Measurements from ENCODE around the gene C22orf23. TPM values are rescaled to one million over a fixed set of nuclear protein-coding genes. Genes with fewer than 3 reads are reported as not detected.

Gene C22orf23
- total RNA-seq, 4 donors from 2014 or later = 0.56 TPM; not detected in 3

DNA sequence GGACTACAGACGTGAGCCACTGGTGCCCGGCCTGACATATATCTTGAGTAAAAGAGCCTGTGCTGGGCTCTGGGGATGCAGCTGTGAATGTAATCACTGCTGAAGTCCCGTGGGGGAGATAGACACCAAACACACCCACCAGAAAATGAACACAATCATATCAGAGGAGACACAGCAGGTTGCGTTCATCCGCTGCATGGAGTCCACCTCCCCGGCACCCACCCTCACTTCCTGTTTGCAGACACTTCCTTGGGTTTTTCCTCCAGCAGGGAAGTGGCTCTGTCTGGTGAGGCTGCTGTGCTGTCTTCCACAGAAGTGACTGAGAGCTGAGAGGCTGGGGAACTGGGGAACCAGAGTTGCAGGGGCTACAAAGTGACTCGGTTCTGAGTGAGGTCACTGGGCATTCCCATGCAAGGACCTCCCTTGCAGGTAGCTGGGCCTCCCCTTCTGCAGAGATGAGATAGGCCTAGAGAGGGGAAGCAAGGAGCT lies 40.1 kb downstream of the C22orf23 start:
- no peak for ATAC-seq (ENCODE audit: low FRiP score)
- TF ChIP-seq, protein P1, sequence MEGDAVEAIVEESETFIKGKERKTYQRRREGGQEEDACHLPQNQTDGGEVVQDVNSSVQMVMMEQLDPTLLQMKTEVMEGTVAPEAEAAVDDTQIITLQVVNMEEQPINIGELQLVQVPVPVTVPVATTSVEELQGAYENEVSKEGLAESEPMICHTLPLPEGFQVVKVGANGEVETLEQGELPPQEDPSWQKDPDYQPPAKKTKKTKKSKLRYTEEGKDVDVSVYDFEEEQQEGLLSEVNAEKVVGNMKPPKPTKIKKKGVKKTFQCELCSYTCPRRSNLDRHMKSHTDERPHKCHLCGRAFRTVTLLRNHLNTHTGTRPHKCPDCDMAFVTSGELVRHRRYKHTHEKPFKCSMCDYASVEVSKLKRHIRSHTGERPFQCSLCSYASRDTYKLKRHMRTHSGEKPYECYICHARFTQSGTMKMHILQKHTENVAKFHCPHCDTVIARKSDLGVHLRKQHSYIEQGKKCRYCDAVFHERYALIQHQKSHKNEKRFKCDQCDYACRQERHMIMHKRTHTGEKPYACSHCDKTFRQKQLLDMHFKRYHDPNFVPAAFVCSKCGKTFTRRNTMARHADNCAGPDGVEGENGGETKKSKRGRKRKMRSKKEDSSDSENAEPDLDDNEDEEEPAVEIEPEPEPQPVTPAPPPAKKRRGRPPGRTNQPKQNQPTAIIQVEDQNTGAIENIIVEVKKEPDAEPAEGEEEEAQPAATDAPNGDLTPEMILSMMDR (IDR thresholded peaks at IDR 0.05) = no peak
- no peak for DNase-seq (ENCODE audit: low spot score)

- DNase-seq (ENCODE audit: low spot score) (no peak), ATAC-seq (ENCODE audit: low FRiP score) (no peak)
- TF ChIP-seq, protein P1 (IDR thresholded peaks at IDR 0.05) = no peak
Observed at GRCh38 chr22:37912171-37912570, 41.2 kb downstream of the C22orf23 start.

- DNase-seq (ENCODE audit: low spot score) (no peak), ATAC-seq (ENCODE audit: low FRiP score) (no peak)
Observed at GRCh38 chr22:37911697-37912096, 41.7 kb downstream of the C22orf23 start.

DNA sequence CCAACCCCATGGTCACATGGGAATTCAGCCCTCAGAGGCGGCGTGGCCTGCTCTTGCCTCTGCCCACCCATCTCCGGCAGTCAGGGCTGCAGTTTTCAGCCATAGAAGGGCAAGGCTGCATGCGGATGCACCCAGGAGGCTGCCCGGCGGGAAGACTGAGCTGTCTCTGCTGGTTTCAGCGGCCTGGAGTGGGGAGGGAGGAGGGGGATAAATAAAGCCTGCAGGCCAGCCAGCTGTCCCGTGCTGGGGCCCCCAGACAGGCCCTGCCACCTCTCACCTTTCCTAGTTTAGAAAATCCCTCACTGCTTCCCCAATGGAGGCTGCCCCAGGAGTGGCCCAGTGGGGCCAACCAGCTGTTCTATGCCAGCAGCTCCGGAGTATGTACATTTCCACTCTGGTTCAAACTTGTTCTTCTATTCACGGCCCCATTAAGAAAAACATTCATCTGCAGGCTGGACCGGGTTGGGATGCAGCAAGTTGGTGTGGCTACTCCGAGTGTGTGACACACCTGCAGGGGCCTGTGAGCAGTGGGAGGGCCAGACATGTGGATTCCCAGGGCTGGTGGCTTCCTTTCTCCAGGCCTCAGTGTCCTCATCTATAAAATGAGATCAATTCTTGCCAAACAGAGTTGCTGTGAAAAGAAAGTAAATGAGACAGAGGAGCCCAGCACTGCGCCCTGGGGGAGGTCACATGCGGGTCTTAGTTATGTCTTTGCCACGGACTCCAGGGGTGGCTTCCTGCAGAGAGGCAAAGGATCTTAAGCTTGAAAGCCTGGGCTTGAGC lies 42.3 kb downstream of the C22orf23 start:
- ATAC-seq (ENCODE audit: low FRiP score) (no peak), DNase-seq (ENCODE audit: low spot score) (no peak)
- TF ChIP-seq, protein P1 (IDR thresholded peaks at IDR 0.05) = no peak

More at GRCh38 chr22:37911697-37912096, 41.7 kb downstream of the C22orf23 start:
- TF ChIP-seq, protein P1 (IDR thresholded peaks at IDR 0.05) = no peak

- ATAC-seq (ENCODE audit: low FRiP score) (no peak), DNase-seq (ENCODE audit: low spot score) (no peak)
- TF ChIP-seq, protein P1 (IDR thresholded peaks at IDR 0.05) = no peak
Observed at GRCh38 chr22:37909766-37910165, 43.6 kb downstream of the C22orf23 start.

DNA sequence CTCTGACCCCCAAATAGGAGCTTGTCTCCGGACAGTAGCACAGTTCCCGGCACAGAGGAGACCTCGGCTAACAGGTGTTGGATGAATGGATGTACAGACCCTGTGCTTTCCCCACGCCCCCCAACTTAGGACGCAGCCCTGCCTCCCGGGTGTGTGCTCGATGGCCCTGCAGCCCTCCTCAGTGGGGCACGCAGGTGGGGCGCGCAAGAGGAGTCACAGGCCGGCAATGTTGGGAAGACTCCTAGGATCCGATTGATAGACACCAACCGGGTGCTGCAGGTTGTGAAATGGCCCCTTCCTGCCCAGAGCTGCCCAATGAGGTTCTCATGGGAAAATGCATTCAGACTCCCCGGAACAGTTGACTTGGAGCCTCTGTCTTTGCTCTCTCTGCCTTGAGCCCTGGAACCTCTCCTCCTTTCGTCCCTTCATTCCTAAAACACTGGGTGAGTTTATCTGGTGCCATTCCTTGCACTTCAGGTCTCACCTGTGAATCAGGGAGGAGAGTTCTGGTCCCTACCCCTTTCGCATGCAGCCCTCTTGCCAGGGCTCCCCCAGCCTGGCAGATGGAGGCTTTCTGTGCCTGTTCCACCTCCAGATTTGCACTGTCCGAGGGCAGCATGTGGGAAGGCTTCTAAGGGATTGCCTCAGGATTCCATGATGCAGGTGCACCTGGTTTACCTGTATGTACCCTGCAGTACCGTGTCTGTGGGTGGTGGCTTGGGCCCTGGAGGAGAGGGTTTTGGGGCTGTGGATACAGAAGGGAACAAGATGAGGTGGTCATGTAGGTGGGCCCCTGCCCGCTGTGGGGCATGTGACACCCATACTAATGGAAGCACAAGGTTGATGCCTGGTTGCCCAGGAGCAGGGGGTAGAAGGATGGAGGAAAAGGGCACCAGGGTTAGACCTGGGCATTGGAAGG lies 46.1 kb downstream of the C22orf23 start:
- DNase-seq (ENCODE audit: low spot score) = no peak
- TF ChIP-seq, protein P1 (IDR thresholded peaks at IDR 0.05) = no peak
- ATAC-seq (ENCODE audit: low FRiP score) = no peak
